Gastrocnemius medialis (tissue), 4 donors: ENCODE data around the gene GALNTL6.

Source experiments
- CTCF ChIP-seq, 5 experiments: fragments of 450-650 bp in 3 of 5; fragments of 200-600 bp in 2 of 5; sonication (generic) in 2 of 5; IDR thresholded peaks in 4 of 5; conservative IDR thresholded peaks in 1 of 5; 1 replicate in 4 of 5; 2 replicates in 1 of 5; pipeline ENCODE4 v1.5.1; 2016 to 2019; ENCODE audit warnings: antibody characterized with exemption in 5 of 5, mild to moderate bottlenecking in 3 of 5, moderate library complexity in 3 of 5
- POLR2A ChIP-seq, 2 donors: fragments of 450-650 bp; IDR thresholded peaks; one replicate each; pipeline ENCODE4 v1.6.1; 2017; ENCODE audit warnings: antibody characterized with exemption in 2 of 2, mild to moderate bottlenecking in 2 of 2, moderate library complexity in 2 of 2

GRCh38 chr4:172900900-172901299 is 1087.7 kb downstream of the GALNTL6 start:
- TF ChIP-seq CTCF (IDR thresholded peaks at IDR 0.05 in 4 of 5, conservative IDR thresholded peaks at IDR 0.05 in 1 of 5): no peak
- TF ChIP-seq POLR2A (IDR thresholded peaks at IDR 0.05): no peak
